OCI-LY7 (cell line): ENCODE measurements around the gene RBBP8NL. TPM values are rescaled to one million over a fixed set of nuclear protein-coding genes. Genes with fewer than 3 reads are reported as not detected.
A peak's percentile ranks its signal among the peaks of the same experiment; 100 is the strongest.

Experiments
- BruUV-seq: library from RNA; stranded (reverse); fragments of 400-500 nt; replicated peaks from 2 replicates; lab custom pipeline; 2021; lab: Mats Ljungman, UMichigan
- CTCF ChIA-PET: fragments of 300-600 bp; sonication (Branson Sonifier 250); formaldehyde crosslinking; loops from one replicate; lab custom pipeline; 2022; ENCODE audit warnings: antibody characterized with exemption; ENCODE audit not compliant: unreplicated experiment; lab: Charles Lee
- POLR2A ChIA-PET: fragments of 300-600 bp; sonication (Branson Sonifier 250); formaldehyde crosslinking; loops from one replicate; lab custom pipeline; 2022; ENCODE audit warnings: antibody characterized with exemption; lab: Charles Lee
- DNase-seq: peaks from one replicate; pipeline ENCODE4 v3.0.0-alpha.2; 2015; ENCODE audit warnings: low spot score
- H2AFZ ChIP-seq: fragments of 200-600 bp; sonication (generic), shearing (Covaris generic); 2 replicates; pipeline ENCODE4 v1.6.1; 2014; ENCODE audit warnings: mild to moderate bottlenecking, antibody characterized with exemption, low read length, moderate library complexity
- H3K27ac ChIP-seq: fragments of 200-600 bp; sonication (generic); 2 replicates; pipeline ENCODE4 v1.5.1; 2014; ENCODE audit warnings: mixed run types, low read depth, mild to moderate bottlenecking, moderate library complexity, low read length, inconsistent platforms; ENCODE audit not compliant: poor library complexity, severe bottlenecking
- H3K36me3 ChIP-seq: fragments of 200-600 bp; sonication (generic); 2 replicates; pipeline ENCODE4 v1.6.1; 2014; ENCODE audit warnings: mild to moderate bottlenecking, antibody characterized with exemption, low read length, moderate library complexity, mixed read lengths; ENCODE audit not compliant: insufficient read depth
- H3K4me1 ChIP-seq: fragments of 200-600 bp; sonication (generic); 2 replicates; pipeline ENCODE4 v1.5.1; 2014; ENCODE audit warnings: mild to moderate bottlenecking, low read length; ENCODE audit not compliant: insufficient read depth, poor library complexity, severe bottlenecking
- H3K4me2 ChIP-seq: fragments of 200-600 bp; sonication (generic); 2 replicates; pipeline ENCODE4 v1.6.1; 2014; ENCODE audit warnings: mild to moderate bottlenecking, low read length
- H3K4me3 ChIP-seq: fragments of 200-600 bp; sonication (generic); 2 replicates; pipeline ENCODE4 v1.5.1; 2014; ENCODE audit warnings: mild to moderate bottlenecking, low read depth, low read length; ENCODE audit not compliant: poor library complexity, severe bottlenecking
- H3K79me2 ChIP-seq: fragments of 200-600 bp; sonication (generic); 2 replicates; pipeline ENCODE4 v1.6.1; 2016; ENCODE audit warnings: low read depth, mild to moderate bottlenecking, low read length, moderate library complexity, mixed read lengths; ENCODE audit not compliant: insufficient read depth
- H3K9me2 ChIP-seq: fragments of 200-600 bp; sonication (generic); 2 replicates; pipeline ENCODE4 v1.6.1; 2016; ENCODE audit warnings: mild to moderate bottlenecking, low read length, mixed read lengths; ENCODE audit not compliant: insufficient read depth
- H3K9me3 ChIP-seq: fragments of 200-600 bp; sonication (generic); 2 replicates; pipeline ENCODE4 v1.6.1; 2014; ENCODE audit warnings: mild to moderate bottlenecking, mixed run types, low read length, mixed read lengths
- H4K20me1 ChIP-seq: fragments of 200-600 bp; sonication (generic); 2 replicates; pipeline ENCODE4 v1.6.1; 2014; ENCODE audit warnings: mild to moderate bottlenecking, antibody characterized with exemption, low read length, moderate library complexity, mixed read lengths; ENCODE audit not compliant: insufficient read depth
- EZH2phosphoT487 ChIP-seq: fragments of 200-600 bp; sonication (generic); IDR thresholded peaks from 2 replicates; pipeline ENCODE4 v1.6.1; 2018; ENCODE audit warnings: low read depth, borderline replicate concordance, mild to moderate bottlenecking, mixed run types, antibody characterized with exemption, low read length, moderate library complexity, mixed read lengths
- intact Hi-C: fragments of 100-400 bp; cut with micrococcal nuclease; formaldehyde crosslinking; loops from one replicate; pipeline ENCODE4 v1.10.0; 2022; ENCODE audit not compliant: unreplicated experiment
- total RNA-seq, 2 experiments: library from RNA; depleted of rRNA in 1 of 2; stranded (reverse); fragments of >200 nt in 1 of 2; shearing (Covaris generic) in 1 of 2; gene quantifications; 2 replicates each; pipeline ENCODE4 v1.2.3, GENCODE V29; 2014 to 2022
- TF ChIP-seq, protein P1 (sequence below): fragments of 200-600 bp; sonication (generic); conservative IDR thresholded peaks from 2 replicates; pipeline ENCODE4 v1.5.1; 2014; ENCODE audit warnings: mild to moderate bottlenecking, antibody characterized with exemption, low read length, moderate library complexity, mixed read lengths

Gene RBBP8NL
- total RNA-seq, 2 experiments from 2014 or later = not detected

GRCh38 chr20:62387219-62387913, 40.0 kb downstream of the RBBP8NL start:
- peaks cover 51% of the 10 kb centered on the region for H3K79me2 ChIP-seq
- H3K4me2 ChIP-seq = peak overlapping the region; percentile 95
- ChIA-PET CTCF (interaction anchor here (0.7 kb wide), 1 partner anchor 28 kb away, joined by 3 read pairs; no protein-coding TSS in a partner anchor), POLR2A (interaction anchor here (0.6 to 0.9 kb wide), 4 partner anchors 31 to 241 kb away, joined by 3 to 4 read pairs (median 4); no protein-coding TSS in a partner anchor)
- TF ChIP-seq, protein P1, sequence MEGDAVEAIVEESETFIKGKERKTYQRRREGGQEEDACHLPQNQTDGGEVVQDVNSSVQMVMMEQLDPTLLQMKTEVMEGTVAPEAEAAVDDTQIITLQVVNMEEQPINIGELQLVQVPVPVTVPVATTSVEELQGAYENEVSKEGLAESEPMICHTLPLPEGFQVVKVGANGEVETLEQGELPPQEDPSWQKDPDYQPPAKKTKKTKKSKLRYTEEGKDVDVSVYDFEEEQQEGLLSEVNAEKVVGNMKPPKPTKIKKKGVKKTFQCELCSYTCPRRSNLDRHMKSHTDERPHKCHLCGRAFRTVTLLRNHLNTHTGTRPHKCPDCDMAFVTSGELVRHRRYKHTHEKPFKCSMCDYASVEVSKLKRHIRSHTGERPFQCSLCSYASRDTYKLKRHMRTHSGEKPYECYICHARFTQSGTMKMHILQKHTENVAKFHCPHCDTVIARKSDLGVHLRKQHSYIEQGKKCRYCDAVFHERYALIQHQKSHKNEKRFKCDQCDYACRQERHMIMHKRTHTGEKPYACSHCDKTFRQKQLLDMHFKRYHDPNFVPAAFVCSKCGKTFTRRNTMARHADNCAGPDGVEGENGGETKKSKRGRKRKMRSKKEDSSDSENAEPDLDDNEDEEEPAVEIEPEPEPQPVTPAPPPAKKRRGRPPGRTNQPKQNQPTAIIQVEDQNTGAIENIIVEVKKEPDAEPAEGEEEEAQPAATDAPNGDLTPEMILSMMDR = no peak
- no peak for TF ChIP-seq EZH2phosphoT487
- H3K4me3 ChIP-seq = peak overlapping the region; percentile 100
- H3K27ac ChIP-seq = peak overlapping the region; percentile 72
- H3K4me1 ChIP-seq = peaks cover 43% of the 10 kb centered on the region
- no peaks in the 10 kb centered on the region for H3K9me2 ChIP-seq
- H3K9me3 ChIP-seq = no peaks in the 10 kb centered on the region
- TSS peak; percentile 86 for BruUV-seq
- intact Hi-C loops = loop anchor here (2.0 to 5.0 kb wide), 2 partner anchors 19 to 50 kb away; partner anchors contain the start of gene CABLES2
- H3K36me3 ChIP-seq = peaks cover 63% of the 10 kb centered on the region
- H2AFZ ChIP-seq = no peak overlapping the region
- peak; percentile 29 for DNase-seq
- H4K20me1 ChIP-seq = peaks cover 25% of the 10 kb centered on the region

- Histone ChIP-seq H4K20me1 (peaks cover 25% of the 10 kb centered on the region), H3K79me2 (peaks cover 51% of the 10 kb centered on the region), H3K9me3 (no peaks in the 10 kb centered on the region), H3K9me2 (no peaks in the 10 kb centered on the region), H3K4me1 (peaks cover 45% of the 10 kb centered on the region), H3K4me3 (peak within 1 kb of the TSS; percentile 100), H3K27ac (peak within 1 kb of the TSS; percentile 72), H2AFZ (no peak within 1 kb of the TSS), H3K36me3 (peaks cover 70% of the 10 kb centered on the region), H3K4me2 (peak within 1 kb of the TSS; percentile 95)
- intact Hi-C loops = loop anchor here (1.0 to 5.0 kb wide), 3 partner anchors 20 to 84 kb away; partner anchors contain the start of genes ADRM1 and CABLES2
- ChIA-PET CTCF (interaction anchor here (0.6 kb wide), 1 partner anchor 88 kb away, joined by 12 read pairs; no protein-coding TSS in a partner anchor), POLR2A (interaction anchor here (0.6 to 0.9 kb wide), 3 partner anchors 30 to 241 kb away, joined by 4 read pairs; no protein-coding TSS in a partner anchor)
- BruUV-seq = TSS peak; percentile 59
- TF ChIP-seq, protein P1 = no peak
- TF ChIP-seq EZH2phosphoT487 = no peak
- peak; percentile 95 for DNase-seq
These were observed 40.7 kb downstream of the RBBP8NL start, which contains the start of gene RPS21 for GRCh38 chr20:62386383-62387218. Gene RPS21 (plus strand): TSS chr20:62387103. CDS start chr20:62387339, 236 bp downstream.
